SK-N-SH (cell line): ENCODE results near the gene TEX44.

Experiments
- CTCF ChIP-seq: fragments of 200-600 bp; sonication (generic); IDR thresholded peaks from 2 replicates; pipeline ENCODE4 v1.6.1; 2017; ENCODE audit warnings: antibody characterized with exemption, mild to moderate bottlenecking, moderate library complexity
- EP300 ChIP-seq, 2 experiments: IDR thresholded peaks; 2 replicates each; pipeline versions ENCODE4 v1.4.0 to v1.6.1; 2012; ENCODE audit warnings: borderline replicate concordance in 1 of 2, low read depth in 1 of 2, low read length in 1 of 2
- MXI1 ChIP-seq: IDR thresholded peaks from 2 replicates; pipeline ENCODE4 v1.6.1; 2012; ENCODE audit warnings: mild to moderate bottlenecking, low read depth, low read length, improper control_type of control experiment
- POLR2AphosphoS5 ChIP-seq: IDR thresholded peaks from 2 replicates; pipeline ENCODE4 v1.6.1; 2012; ENCODE audit warnings: low read depth, low read length
- RCOR1 ChIP-seq: fragments of 150-350 bp; IDR thresholded peaks from 2 replicates; pipeline ENCODE4 v1.6.1; 2017; ENCODE audit warnings: antibody characterized with exemption, low read length
- REST ChIP-seq: IDR thresholded peaks from 2 replicates; pipeline ENCODE4 v1.6.1; 2012; ENCODE audit warnings: mild to moderate bottlenecking, low read depth, low read length, moderate library complexity
- SMC3 ChIP-seq: IDR thresholded peaks from 2 replicates; pipeline ENCODE4 v1.6.1; 2012; ENCODE audit warnings: low read depth, low read length, improper control_type of control experiment
- TAF1 ChIP-seq: IDR thresholded peaks from 2 replicates; pipeline ENCODE4 v1.6.1; 2012; ENCODE audit warnings: low read depth, mild to moderate bottlenecking, low read length, moderate library complexity, borderline replicate concordance
- USF2 ChIP-seq: fragments of 150-350 bp; IDR thresholded peaks from 2 replicates; pipeline ENCODE4 v1.6.1; 2017; ENCODE audit warnings: antibody characterized with exemption, low read length, low read depth, borderline replicate concordance
- ZBTB33 ChIP-seq: IDR thresholded peaks from 2 replicates; pipeline ENCODE4 v1.4.0; 2012; ENCODE audit warnings: low read depth, borderline replicate concordance

- TF ChIP-seq REST, result no peak
- TF ChIP-seq EP300 (IDR thresholded peaks at IDR 0.05; ENCODE audit: borderline replicate concordance in 1 of 2, low read depth in 1 of 2, low read length in 1 of 2), result no peak
- no peak for TF ChIP-seq CTCF
- no peak for TF ChIP-seq SMC3
- TF ChIP-seq POLR2AphosphoS5, result no peak
- TF ChIP-seq ZBTB33, result no peak
- no peak for TF ChIP-seq RCOR1
- no peak for TF ChIP-seq USF2
- TF ChIP-seq TAF1, result no peak
- no peak for TF ChIP-seq MXI1
Measured at GRCh38 chr2:231627384-231628120, 34.9 kb downstream of the TEX44 start.
